ENCODE results near the gene HACD1.

The HACD1 gene

GRCh38 chr10:17617031-17617911 lies at the start of gene HACD1:
HACD1 (minus strand) TSS chr10:17617374; CDS start chr10:17617339, 35 bp downstream.
- DNase-seq: peak; percentile 71

GRCh38 chr10:17665747-17666146 lies 48.6 kb upstream of the HACD1 start:
- no peak for DNase-seq

GRCh38 chr10:17663450-17663849 lies 46.3 kb upstream of the HACD1 start:
- DNase-seq: no peak

- DNase-seq: peak; percentile 99
Observed at GRCh38 chr10:17662193-17663138, 45.3 kb upstream of the HACD1 start.

GRCh38 chr10:17661510-17661909 lies 44.3 kb upstream of the HACD1 start:
- no peak for DNase-seq

- no peak for DNase-seq
Observed at GRCh38 chr10:17660921-17661320, 43.7 kb upstream of the HACD1 start.

GRCh38 chr10:17659365-17659764 lies 42.2 kb upstream of the HACD1 start:
- peak; percentile 71 for DNase-seq

- no peak for DNase-seq
Observed at GRCh38 chr10:17657103-17657500, 39.9 kb upstream of the HACD1 start.

GRCh38 chr10:17655567-17656146 lies 38.5 kb upstream of the HACD1 start:
- DNase-seq: peak; percentile 77

- DNase-seq: no peak
Observed at GRCh38 chr10:17655009-17655408, 37.8 kb upstream of the HACD1 start.

GRCh38 chr10:17652585-17652984 lies 35.4 kb upstream of the HACD1 start:
- DNase-seq: no peak

GRCh38 chr10:17651896-17652295 lies 34.7 kb upstream of the HACD1 start:
- no peak for DNase-seq

GRCh38 chr10:17650416-17650815 lies 33.2 kb upstream of the HACD1 start:
- DNase-seq: no peak

GRCh38 chr10:17649836-17650235 lies 32.7 kb upstream of the HACD1 start:
- no peak for DNase-seq

- no peak for DNase-seq
Observed at GRCh38 chr10:17649052-17649451, 31.9 kb upstream of the HACD1 start.

GRCh38 chr10:17648243-17649035 lies 31.3 kb upstream of the HACD1 start:
- DNase-seq: no peak

- DNase-seq: peak; percentile 69
Observed at GRCh38 chr10:17647326-17647725, 30.2 kb upstream of the HACD1 start.

GRCh38 chr10:17645621-17646345 lies 28.6 kb upstream of the HACD1 start:
- DNase-seq: peak; percentile 55

GRCh38 chr10:17644485-17644943 lies 27.3 kb upstream of the HACD1 start:
- DNase-seq: peak; percentile 70

- peak; percentile 95 for DNase-seq
Observed at GRCh38 chr10:17643755-17644484, 26.7 kb upstream of the HACD1 start, which contains the start of gene STAM. STAM (plus strand) TSS chr10:17644151; CDS start chr10:17644340, 189 bp downstream.

GRCh38 chr10:17643339-17643754 lies 26.2 kb upstream of the HACD1 start:
- DNase-seq: no peak
